A673 (cell line): Measurements from ENCODE around the gene PTPMT1.

ENCODE experiments used
- EZH2 ChIP-seq: fragments of 200-600 bp; sonication (generic); IDR thresholded peaks from 2 replicates; pipeline ENCODE4 v1.6.1; 2017; ENCODE audit warnings: borderline replicate concordance, low read depth, mild to moderate bottlenecking, mixed read lengths, antibody characterized with exemption, low read length; ENCODE audit not compliant: poor library complexity, severe bottlenecking
- TF ChIP-seq, protein P1 (sequence below): fragments of 300-800, 200-600 bp; sonication (generic); conservative IDR thresholded peaks from 2 replicates; pipeline ENCODE4 v1.5.1; 2017; ENCODE audit warnings: low read depth, mild to moderate bottlenecking, antibody characterized with exemption, low read length, moderate library complexity, mixed read lengths

DNA sequence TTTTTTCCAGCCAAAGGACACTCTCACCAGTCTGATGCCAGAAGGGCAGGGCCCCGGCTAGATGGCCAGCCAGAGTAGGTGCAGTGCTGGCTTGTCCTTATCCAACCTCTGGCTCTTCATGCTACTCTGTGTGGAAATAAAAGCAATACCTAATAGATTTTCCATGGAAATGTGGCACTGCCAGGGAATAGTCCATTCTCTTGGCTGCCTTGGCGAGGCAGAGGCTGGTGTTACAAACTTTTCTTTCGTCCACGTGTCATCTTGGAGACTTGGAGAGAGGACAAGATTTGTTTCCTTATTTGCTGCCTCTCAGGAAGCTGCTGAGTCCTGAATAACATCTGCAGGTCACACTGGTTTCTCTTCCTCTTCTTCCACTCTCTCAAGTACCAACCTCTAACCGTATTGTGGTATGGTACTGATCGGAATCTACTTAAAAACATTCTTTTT, 46.0 kb downstream of the PTPMT1 start:
- TF ChIP-seq, protein P1, sequence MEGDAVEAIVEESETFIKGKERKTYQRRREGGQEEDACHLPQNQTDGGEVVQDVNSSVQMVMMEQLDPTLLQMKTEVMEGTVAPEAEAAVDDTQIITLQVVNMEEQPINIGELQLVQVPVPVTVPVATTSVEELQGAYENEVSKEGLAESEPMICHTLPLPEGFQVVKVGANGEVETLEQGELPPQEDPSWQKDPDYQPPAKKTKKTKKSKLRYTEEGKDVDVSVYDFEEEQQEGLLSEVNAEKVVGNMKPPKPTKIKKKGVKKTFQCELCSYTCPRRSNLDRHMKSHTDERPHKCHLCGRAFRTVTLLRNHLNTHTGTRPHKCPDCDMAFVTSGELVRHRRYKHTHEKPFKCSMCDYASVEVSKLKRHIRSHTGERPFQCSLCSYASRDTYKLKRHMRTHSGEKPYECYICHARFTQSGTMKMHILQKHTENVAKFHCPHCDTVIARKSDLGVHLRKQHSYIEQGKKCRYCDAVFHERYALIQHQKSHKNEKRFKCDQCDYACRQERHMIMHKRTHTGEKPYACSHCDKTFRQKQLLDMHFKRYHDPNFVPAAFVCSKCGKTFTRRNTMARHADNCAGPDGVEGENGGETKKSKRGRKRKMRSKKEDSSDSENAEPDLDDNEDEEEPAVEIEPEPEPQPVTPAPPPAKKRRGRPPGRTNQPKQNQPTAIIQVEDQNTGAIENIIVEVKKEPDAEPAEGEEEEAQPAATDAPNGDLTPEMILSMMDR: no peak
- no peak for TF ChIP-seq EZH2
